Subcutaneous abdominal adipose tissue (tissue), 5 donors: ENCODE data around the gene CDKAL1.

Source experiments
- H3K27ac ChIP-seq: one replicate; pipeline ENCODE4 v1.7.0; 2013; ENCODE audit warnings: low read depth, mild to moderate bottlenecking, inconsistent platforms, low read length, moderate library complexity
- H3K27me3 ChIP-seq, 5 donors: one replicate each; pipeline ENCODE4 v1.7.0; 2013; ENCODE audit warnings: low read length in 5 of 5, inconsistent platforms in 1 of 5; ENCODE audit not compliant: control insufficient read depth in 5 of 5, insufficient read depth in 4 of 5
- H3K36me3 ChIP-seq, 5 donors: one replicate each; pipeline ENCODE4 v1.7.0; 2013; ENCODE audit warnings: low read length in 5 of 5; ENCODE audit not compliant: control insufficient read depth in 5 of 5, insufficient read depth in 5 of 5
- H3K4me1 ChIP-seq, 5 donors: one replicate each; pipeline ENCODE4 v1.7.0; 2013; ENCODE audit warnings: low read length in 5 of 5, mild to moderate bottlenecking in 3 of 5, moderate library complexity in 1 of 5; ENCODE audit not compliant: control insufficient read depth in 5 of 5, insufficient read depth in 5 of 5
- H3K4me3 ChIP-seq, 5 donors: one replicate each; pipeline ENCODE4 v1.7.0; 2013; ENCODE audit warnings: low read length in 5 of 5, low read depth in 1 of 5
- H3K9ac ChIP-seq, 5 donors: one replicate each; pipeline ENCODE4 v1.7.0; 2013; ENCODE audit warnings: low read length in 5 of 5, mild to moderate bottlenecking in 4 of 5, moderate library complexity in 3 of 5
- H3K9me3 ChIP-seq, 5 donors: one replicate each; pipeline ENCODE4 v1.7.0; 2013; ENCODE audit warnings: low read length in 5 of 5; ENCODE audit not compliant: control insufficient read depth in 5 of 5
- donor health status: healthy.
- donor health status: healthy.
- donor health status: healthy.
- donor health status: healthy.
- donor health status: healthy.

CDKAL1 gene

DNA sequence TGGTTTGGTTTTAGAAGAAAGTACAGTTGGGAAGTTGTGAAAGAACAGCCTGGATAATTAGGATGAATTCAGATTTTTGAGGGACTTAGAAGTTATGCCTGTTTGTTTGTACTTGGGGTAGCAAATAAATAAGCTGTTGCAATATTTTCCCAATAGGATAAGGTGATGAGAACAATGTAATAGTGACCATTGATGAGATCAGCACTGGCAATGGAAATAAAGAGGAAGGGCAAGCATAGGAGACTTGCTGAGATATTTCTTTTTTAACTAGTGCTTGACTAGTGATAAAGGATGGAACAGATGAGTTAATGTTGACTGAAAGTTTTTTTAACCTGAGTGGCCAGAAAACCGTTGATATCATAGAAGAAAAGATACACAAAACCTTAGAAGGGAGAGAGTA, 498.8 kb downstream of the CDKAL1 start:
- Histone ChIP-seq H3K4me3 (no peak overlapping the region), H3K27me3 (no peaks in the 10 kb centered on the region), H3K9ac (peak overlapping the region in 1 of 5 donors; percentile 52), H3K27ac (peak overlapping the region; percentile 73), H3K36me3 (no peaks in the 10 kb centered on the region), H3K9me3 (no peaks in the 10 kb centered on the region), H3K4me1 (peaks cover 0 to 9% (median 3%) of the 10 kb centered on the region in 5 donors)

DNA sequence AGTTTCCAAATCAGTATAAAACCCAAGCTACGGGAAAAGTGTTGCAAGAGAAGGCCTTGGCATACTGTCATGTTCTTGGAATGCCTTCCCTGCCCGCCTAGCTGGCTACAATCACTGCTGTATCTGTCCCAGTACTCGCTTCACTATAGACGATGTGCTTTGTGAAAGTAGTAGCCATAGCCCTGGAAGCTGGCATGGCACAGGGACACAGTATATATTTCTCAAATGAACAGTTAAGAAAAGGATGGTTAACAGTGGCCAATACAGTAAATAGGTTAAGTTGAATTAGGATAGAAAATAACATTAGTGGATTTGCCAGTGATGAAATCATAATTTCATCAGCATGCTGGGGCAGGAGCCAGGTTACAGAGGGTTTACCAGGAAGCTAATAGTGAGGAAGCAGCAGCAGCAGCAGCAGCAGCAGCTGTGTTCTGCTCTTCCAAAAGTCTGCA, 499.3 kb downstream of the CDKAL1 start:
- H3K36me3 ChIP-seq: no peaks in the 10 kb centered on the region
- H3K4me1 ChIP-seq: peaks cover 0 to 9% (median 3%) of the 10 kb centered on the region in 5 donors
- no peaks in the 10 kb centered on the region for H3K9me3 ChIP-seq
- peak overlapping the region in 2 of 5 donors; percentile 52 to 74 for H3K9ac ChIP-seq
- peak overlapping the region in 4 of 5 donors; percentile 21 to 58 (median 42) for H3K4me3 ChIP-seq
- H3K27me3 ChIP-seq: no peaks in the 10 kb centered on the region
- peak overlapping the region; percentile 73 for H3K27ac ChIP-seq

- H3K27me3 ChIP-seq: no peaks in the 10 kb centered on the region
- peaks cover 0 to 9% (median 3%) of the 10 kb centered on the region in 5 donors for H3K4me1 ChIP-seq
- no peaks in the 10 kb centered on the region for H3K36me3 ChIP-seq
- no peak overlapping the region for H3K27ac ChIP-seq
- no peak overlapping the region for H3K4me3 ChIP-seq
- H3K9me3 ChIP-seq: no peaks in the 10 kb centered on the region
- H3K9ac ChIP-seq: peak overlapping the region in 1 of 5 donors; percentile 74
Observed at GRCh38 chr6:21034345-21034744, 500.1 kb downstream of the CDKAL1 start.

DNA sequence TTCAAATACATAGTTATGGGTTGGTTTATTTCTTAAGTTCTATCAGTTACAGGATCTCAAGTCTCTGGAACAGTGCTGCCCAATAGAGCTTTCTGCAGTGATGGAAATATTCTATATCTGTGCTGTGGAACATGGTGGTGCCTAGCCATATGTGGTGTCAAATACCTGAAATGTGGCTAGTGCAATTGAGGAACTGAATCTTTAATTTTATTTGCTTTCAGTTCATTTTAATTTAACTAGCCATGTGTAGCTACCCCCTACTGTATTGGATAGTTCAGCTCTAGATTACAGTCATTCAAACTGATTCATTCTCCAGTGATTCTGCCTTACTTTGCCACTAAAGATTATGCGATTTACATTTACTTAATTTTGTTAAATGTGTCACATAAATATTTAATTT, 503.2 kb downstream of the CDKAL1 start:
- Histone ChIP-seq H3K4me1 (peaks cover 0 to 9% (median 3%) of the 10 kb centered on the region in 5 donors), H3K9ac (no peak overlapping the region), H3K36me3 (no peaks in the 10 kb centered on the region), H3K27me3 (no peaks in the 10 kb centered on the region), H3K4me3 (no peak overlapping the region), H3K9me3 (no peaks in the 10 kb centered on the region), H3K27ac (no peak overlapping the region)

- Histone ChIP-seq H3K4me1 (no peaks in the 10 kb centered on the region), H3K9ac (no peak overlapping the region), H3K4me3 (no peak overlapping the region), H3K9me3 (no peaks in the 10 kb centered on the region), H3K27ac (no peak overlapping the region), H3K36me3 (no peaks in the 10 kb centered on the region), H3K27me3 (no peaks in the 10 kb centered on the region)
Observed at GRCh38 chr6:21039926-21040325, 505.7 kb downstream of the CDKAL1 start.

DNA sequence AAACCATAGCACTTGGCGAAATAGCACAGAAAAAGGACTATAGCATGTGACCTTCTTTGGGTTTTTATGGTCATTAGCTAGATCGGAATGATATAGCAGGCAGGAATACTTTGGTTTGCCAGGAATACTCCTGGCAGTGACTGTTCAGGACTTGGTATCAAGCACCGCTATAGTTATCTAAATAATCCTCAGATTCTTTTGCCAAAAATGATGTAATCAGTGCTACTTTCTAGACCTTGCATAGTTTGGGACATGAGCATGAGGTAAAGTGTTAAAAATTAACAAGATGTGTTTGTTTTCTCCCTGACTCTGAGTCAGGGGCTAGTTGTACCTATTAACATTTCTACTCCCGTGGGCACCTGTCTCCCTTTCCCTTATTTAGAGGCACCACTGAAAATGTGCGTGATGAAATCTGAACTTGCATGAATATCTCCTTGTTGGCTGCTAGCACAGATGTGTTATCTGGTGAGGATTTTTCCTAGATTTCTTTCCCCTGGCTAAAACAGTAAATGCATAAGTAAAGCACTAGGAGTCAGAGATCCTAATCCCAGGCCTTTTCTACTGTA, 511.0 kb downstream of the CDKAL1 start:
- Histone ChIP-seq H3K9me3 (no peaks in the 10 kb centered on the region), H3K4me3 (no peak overlapping the region), H3K4me1 (peaks cover 0 to 3% (median 0%) of the 10 kb centered on the region in 5 donors), H3K36me3 (no peaks in the 10 kb centered on the region), H3K27me3 (no peaks in the 10 kb centered on the region), H3K27ac (no peak overlapping the region), H3K9ac (no peak overlapping the region)

DNA sequence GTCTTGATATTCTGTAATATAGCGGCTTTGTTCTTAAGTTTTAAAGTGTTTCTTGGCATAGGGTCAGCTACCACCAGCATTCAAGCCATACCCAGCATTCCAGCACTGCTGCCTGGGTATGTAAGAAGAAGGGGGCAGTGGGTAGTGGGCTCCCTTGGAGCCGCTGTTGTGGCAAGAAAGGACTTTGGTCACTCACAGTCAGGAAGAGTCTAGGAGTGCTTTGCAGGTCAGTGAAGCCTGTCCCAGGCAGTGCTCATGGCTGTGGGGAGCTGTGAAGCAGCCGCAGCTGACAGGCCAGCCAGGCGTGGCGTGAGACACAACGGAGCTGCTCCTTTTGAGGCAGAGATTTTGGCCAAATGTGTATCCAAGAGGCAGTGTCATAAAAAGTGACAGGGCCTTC, 512.0 kb downstream of the CDKAL1 start:
- Histone ChIP-seq H3K4me3 (no peak overlapping the region), H3K4me1 (peaks cover 0 to 3% (median 0%) of the 10 kb centered on the region in 5 donors), H3K27ac (no peak overlapping the region), H3K9ac (no peak overlapping the region), H3K9me3 (no peaks in the 10 kb centered on the region), H3K36me3 (no peaks in the 10 kb centered on the region), H3K27me3 (no peaks in the 10 kb centered on the region)

- Histone ChIP-seq H3K36me3 (no peaks in the 10 kb centered on the region), H3K4me1 (peaks cover 0 to 3% (median 0%) of the 10 kb centered on the region in 5 donors), H3K27ac (no peak overlapping the region), H3K4me3 (no peak overlapping the region), H3K27me3 (no peaks in the 10 kb centered on the region), H3K9me3 (no peaks in the 10 kb centered on the region), H3K9ac (no peak overlapping the region)
Observed at GRCh38 chr6:21048047-21048446, 513.8 kb downstream of the CDKAL1 start.

DNA sequence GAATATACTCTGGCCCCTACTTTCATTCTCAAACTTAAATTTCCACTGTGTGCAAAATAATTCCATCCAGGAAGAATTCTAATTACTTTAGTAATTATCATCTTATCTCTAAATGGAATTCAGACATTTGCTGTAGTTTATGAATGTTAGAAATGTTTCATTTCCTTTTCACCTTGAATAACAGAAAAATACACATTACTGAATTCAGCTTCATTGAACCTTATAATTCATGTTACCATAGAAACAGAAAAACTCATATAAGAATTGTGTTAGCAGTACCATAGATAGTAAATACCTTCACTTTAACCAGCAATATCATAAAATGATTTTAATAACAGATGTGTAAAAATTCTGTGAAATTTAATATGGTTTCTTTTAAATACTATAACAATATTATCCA, 514.9 kb downstream of the CDKAL1 start:
- Histone ChIP-seq H3K27ac (no peak overlapping the region), H3K27me3 (no peaks in the 10 kb centered on the region), H3K9ac (no peak overlapping the region), H3K4me3 (no peak overlapping the region), H3K36me3 (no peaks in the 10 kb centered on the region), H3K9me3 (no peaks in the 10 kb centered on the region), H3K4me1 (peaks cover 0 to 3% (median 0%) of the 10 kb centered on the region in 5 donors)

GRCh38 chr6:21049572-21049971, 515.3 kb downstream of the CDKAL1 start:
- Histone ChIP-seq H3K27me3 (no peaks in the 10 kb centered on the region), H3K4me3 (no peak overlapping the region), H3K36me3 (no peaks in the 10 kb centered on the region), H3K9me3 (no peaks in the 10 kb centered on the region), H3K9ac (no peak overlapping the region), H3K4me1 (peaks cover 0 to 3% (median 0%) of the 10 kb centered on the region in 5 donors), H3K27ac (no peak overlapping the region)
